ENCODE measurements around the gene TMEM145. TPM values are rescaled to one million over a fixed set of nuclear protein-coding genes. Genes with fewer than 3 reads are reported as not detected.

Gene TMEM145
- total RNA-seq, 6 experiments from 2014 or later = 0.12 to 0.47 (median 0.34) TPM

- H3K4me1 Mint-ChIP-seq (ENCODE audit: low read depth) = peaks cover 20% of the 10 kb centered on the region
- H3K27me3 Mint-ChIP-seq (ENCODE audit: insufficient read depth) = peaks cover 3% of the 10 kb centered on the region
- peak overlapping the region; percentile 68 for H3K27ac Mint-ChIP-seq
- no peak; the same call in none of the 2 replicates for TF ChIP-seq CTCF (IDR thresholded peaks at IDR 0.05)
- H3K4me3 Mint-ChIP-seq = peak overlapping the region; percentile 87
- H3K9me3 Mint-ChIP-seq = no peaks in the 10 kb centered on the region
- no peak for DNase-seq
- no peaks in the 10 kb centered on the region for H3K36me3 Mint-ChIP-seq (ENCODE audit: low read depth)
Observed at GRCh38 chr19:42285541-42285941, 27.6 kb upstream of the TMEM145 start.

- H3K27ac Mint-ChIP-seq = peak overlapping the region; percentile 46
- no peak for DNase-seq
- peak overlapping the region; percentile 87; the same call in 1 of the 2 replicates for H3K4me3 Mint-ChIP-seq
- no peak; the same call in 1 of the 2 replicates for TF ChIP-seq CTCF (IDR thresholded peaks at IDR 0.05)
- no peaks in the 10 kb centered on the region for H3K36me3 Mint-ChIP-seq (ENCODE audit: low read depth)
- H3K27me3 Mint-ChIP-seq (ENCODE audit: insufficient read depth) = peaks cover 3% of the 10 kb centered on the region
- no peaks in the 10 kb centered on the region for H3K9me3 Mint-ChIP-seq
- peaks cover 20% of the 10 kb centered on the region for H3K4me1 Mint-ChIP-seq (ENCODE audit: low read depth)
Observed at GRCh38 chr19:42285988-42286348, 27.1 kb upstream of the TMEM145 start.

GRCh38 chr19:42286349-42287016 lies 26.6 kb upstream of the TMEM145 start:
- H3K27ac Mint-ChIP-seq = peak overlapping the region; percentile 46
- no peak for DNase-seq
- no peak for TF ChIP-seq CTCF (IDR thresholded peaks at IDR 0.05)
- peaks cover 20% of the 10 kb centered on the region for H3K4me1 Mint-ChIP-seq (ENCODE audit: low read depth)
- peaks cover 3% of the 10 kb centered on the region for H3K27me3 Mint-ChIP-seq (ENCODE audit: insufficient read depth)
- peak overlapping the region; percentile 52 for H3K4me3 Mint-ChIP-seq
- H3K9me3 Mint-ChIP-seq = no peaks in the 10 kb centered on the region
- peaks cover 1% of the 10 kb centered on the region; the same call in 1 of the 2 replicates for H3K36me3 Mint-ChIP-seq (ENCODE audit: low read depth)

GRCh38 chr19:42287017-42287826 lies 25.9 kb upstream of the TMEM145 start:
- no peak overlapping the region for H3K27ac Mint-ChIP-seq
- no peak for TF ChIP-seq CTCF (IDR thresholded peaks at IDR 0.05)
- H3K4me3 Mint-ChIP-seq = no peak overlapping the region; the same call in 1 of the 2 replicates
- peaks cover 2% of the 10 kb centered on the region for H3K27me3 Mint-ChIP-seq (ENCODE audit: insufficient read depth)
- peaks cover 6% of the 10 kb centered on the region; the same call in 1 of the 2 replicates for H3K36me3 Mint-ChIP-seq (ENCODE audit: low read depth)
- no peaks in the 10 kb centered on the region for H3K9me3 Mint-ChIP-seq
- no peak for DNase-seq
- peaks cover 20% of the 10 kb centered on the region for H3K4me1 Mint-ChIP-seq (ENCODE audit: low read depth)

- no peak overlapping the region for H3K4me3 Mint-ChIP-seq
- H3K36me3 Mint-ChIP-seq (ENCODE audit: low read depth) = peaks cover 6% of the 10 kb centered on the region; the same call in 1 of the 2 replicates
Observed at GRCh38 chr19:42287827-42288107, 25.3 kb upstream of the TMEM145 start.

More at GRCh38 chr19:42287827-42288107, 25.3 kb upstream of the TMEM145 start:
- H3K4me1 Mint-ChIP-seq (ENCODE audit: low read depth) = peaks cover 20% of the 10 kb centered on the region
- no peak for TF ChIP-seq CTCF (IDR thresholded peaks at IDR 0.05)
- no peak for DNase-seq
- peaks cover 2% of the 10 kb centered on the region for H3K27me3 Mint-ChIP-seq (ENCODE audit: insufficient read depth)
- no peaks in the 10 kb centered on the region for H3K9me3 Mint-ChIP-seq
- no peak overlapping the region for H3K27ac Mint-ChIP-seq

Measured in HFFc6 (cell line).